ENCODE data around the gene CHRM5.

DNA sequence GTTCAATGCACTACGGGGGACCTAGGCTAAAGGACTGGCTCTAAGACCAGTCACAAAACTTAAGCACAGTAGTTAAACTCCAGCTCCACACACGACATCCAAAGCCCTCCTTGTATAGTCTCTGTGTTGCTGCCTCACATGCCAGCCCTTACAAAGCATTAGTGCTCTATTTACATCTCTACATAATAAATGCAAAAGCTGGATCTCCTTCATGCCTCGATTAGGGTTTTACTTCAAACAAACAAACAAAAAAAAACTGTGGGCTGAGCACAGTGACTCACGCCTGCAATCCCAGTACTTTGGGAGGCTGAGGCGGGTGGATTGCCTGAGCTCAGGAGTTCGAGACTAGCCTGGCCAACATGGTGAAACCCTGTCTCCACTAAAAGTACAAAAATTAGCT, 143.2 kb downstream of the CHRM5 start:
- TF ChIP-seq, protein P1, sequence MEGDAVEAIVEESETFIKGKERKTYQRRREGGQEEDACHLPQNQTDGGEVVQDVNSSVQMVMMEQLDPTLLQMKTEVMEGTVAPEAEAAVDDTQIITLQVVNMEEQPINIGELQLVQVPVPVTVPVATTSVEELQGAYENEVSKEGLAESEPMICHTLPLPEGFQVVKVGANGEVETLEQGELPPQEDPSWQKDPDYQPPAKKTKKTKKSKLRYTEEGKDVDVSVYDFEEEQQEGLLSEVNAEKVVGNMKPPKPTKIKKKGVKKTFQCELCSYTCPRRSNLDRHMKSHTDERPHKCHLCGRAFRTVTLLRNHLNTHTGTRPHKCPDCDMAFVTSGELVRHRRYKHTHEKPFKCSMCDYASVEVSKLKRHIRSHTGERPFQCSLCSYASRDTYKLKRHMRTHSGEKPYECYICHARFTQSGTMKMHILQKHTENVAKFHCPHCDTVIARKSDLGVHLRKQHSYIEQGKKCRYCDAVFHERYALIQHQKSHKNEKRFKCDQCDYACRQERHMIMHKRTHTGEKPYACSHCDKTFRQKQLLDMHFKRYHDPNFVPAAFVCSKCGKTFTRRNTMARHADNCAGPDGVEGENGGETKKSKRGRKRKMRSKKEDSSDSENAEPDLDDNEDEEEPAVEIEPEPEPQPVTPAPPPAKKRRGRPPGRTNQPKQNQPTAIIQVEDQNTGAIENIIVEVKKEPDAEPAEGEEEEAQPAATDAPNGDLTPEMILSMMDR (conservative IDR thresholded peaks at IDR 0.05) = no peak
- no peak for TF ChIP-seq ZFX (IDR thresholded peaks at IDR 0.05)
